NCI-H1694 treated with DMSO at 0.1 percent for 48 hours (cell line): ENCODE results near the gene PNCK.

Experiments used
- DNase-seq: peaks from one replicate; lab custom pipeline; 2025; lab: John Stamatoyannopoulos, UW

PNCK gene

GRCh38 chrX:153659268-153659667, 14.3 kb downstream of the PNCK start:
- no peak for DNase-seq

GRCh38 chrX:153657161-153657560, 16.5 kb downstream of the PNCK start:
- no peak for DNase-seq

GRCh38 chrX:153653556-153653955, 20.1 kb downstream of the PNCK start:
- no peak for DNase-seq

GRCh38 chrX:153651540-153652079, 22.0 kb downstream of the PNCK start:
- no peak for DNase-seq

GRCh38 chrX:153650959-153651358, 22.7 kb downstream of the PNCK start:
- DNase-seq: no peak

GRCh38 chrX:153649915-153650782, 23.5 kb downstream of the PNCK start:
- DNase-seq: no peak

GRCh38 chrX:153649178-153649914, 24.3 kb downstream of the PNCK start:
- peak; percentile 61 for DNase-seq

GRCh38 chrX:153648358-153649177, 25.0 kb downstream of the PNCK start:
- DNase-seq: no peak

GRCh38 chrX:153647461-153648357, 25.9 kb downstream of the PNCK start:
- no peak for DNase-seq

GRCh38 chrX:153646620-153647373, 26.8 kb downstream of the PNCK start, which contains the start of gene DUSP9:
Gene DUSP9, plus strand, starts transcription at chrX:153647203. Its CDS starts 751 bp downstream, at chrX:153647954.
- DNase-seq: no peak

GRCh38 chrX:153645921-153646488, 27.6 kb downstream of the PNCK start:
- DNase-seq: no peak

GRCh38 chrX:153645151-153645550, 28.5 kb downstream of the PNCK start:
- DNase-seq: no peak

GRCh38 chrX:153644356-153645125, 29.1 kb downstream of the PNCK start:
- DNase-seq: peak; percentile 39

- peak; percentile 19 for DNase-seq
These were observed 29.9 kb downstream of the PNCK start for GRCh38 chrX:153643431-153644351.

GRCh38 chrX:153642655-153643430, 30.8 kb downstream of the PNCK start:
- no peak for DNase-seq

- DNase-seq: no peak
These were observed 31.5 kb downstream of the PNCK start for GRCh38 chrX:153642051-153642654.

GRCh38 chrX:153641627-153642026, 32.0 kb downstream of the PNCK start:
- no peak for DNase-seq
